H1 (cell line): ENCODE data around the gene FPR3. TPM values are rescaled to one million over a fixed set of nuclear protein-coding genes. Genes with fewer than 3 reads are reported as not detected.

Experiments
- CTCF ChIA-PET: fragments of 300-600 bp; sonication (Branson Sonifier 250); formaldehyde crosslinking; loops from one replicate; lab custom pipeline; 2021; ENCODE audit not compliant: partially characterized antibody; lab: Charles Lee
- POLR2A ChIA-PET: fragments of 300-600 bp; sonication (Branson Sonifier 250); formaldehyde crosslinking; loops from one replicate; lab custom pipeline; 2021; ENCODE audit warnings: inconsistent platforms; ENCODE audit not compliant: partially characterized antibody; lab: Charles Lee
- DNase-seq, 2 experiments: peaks; one replicate each; pipeline versions ENCODE4 v3.0.0 to v3.0.0-alpha.2; 2010 to 2022; ENCODE audit warnings: low spot score in 2 of 2, low read depth in 1 of 2, mixed read lengths in 1 of 2
- FAIRE-seq: peaks from 2 replicates; lab custom pipeline; 2011; peaks lifted over from hg19 to GRCh38; lab: Jason Lieb, UNC
- H2AFZ ChIP-seq: 2 replicates; pipeline ENCODE4 v1.8.1; 2012; ENCODE audit warnings: low read length, inconsistent platforms
- H2AK5ac ChIP-seq: 2 replicates; pipeline ENCODE4 v1.6.1; 2013; ENCODE audit warnings: low read depth, low read length
- H2BK120ac ChIP-seq: replicated peaks from 2 replicates; pipeline ENCODE3; 2013; ENCODE audit warnings: low read depth, low read length, inconsistent platforms
- H2BK12ac ChIP-seq: 2 replicates; pipeline ENCODE4 v1.6.1; 2013; ENCODE audit warnings: low read depth, low read length
- H2BK15ac ChIP-seq: 2 replicates; pipeline ENCODE4 v1.6.1; 2013; ENCODE audit warnings: low read length
- H2BK20ac ChIP-seq: 2 replicates; pipeline ENCODE4 v1.6.1; 2013; ENCODE audit warnings: low read length
- H2BK5ac ChIP-seq: 2 replicates; pipeline ENCODE4 v1.6.1; 2013; ENCODE audit warnings: low read depth, low read length
- H3K14ac ChIP-seq: 2 replicates; pipeline ENCODE4 v1.6.1; 2013; ENCODE audit warnings: inconsistent platforms; ENCODE audit not compliant: insufficient read length
- H3K18ac ChIP-seq: 2 replicates; pipeline ENCODE4 v1.6.1; 2013; ENCODE audit warnings: low read length; ENCODE audit errors: extremely low read depth
- H3K23ac ChIP-seq: 2 replicates; pipeline ENCODE4 v1.6.1; 2013; ENCODE audit warnings: inconsistent platforms; ENCODE audit not compliant: insufficient read length
- H3K23me2 ChIP-seq: 2 replicates; pipeline ENCODE4 v1.6.1; 2013; ENCODE audit warnings: low read depth, low read length
- H3K27ac ChIP-seq: 2 replicates; pipeline ENCODE4 v1.6.1; 2011; ENCODE audit warnings: low read depth, low read length, inconsistent platforms
- H3K27me3 ChIP-seq, 4 experiments: replicated peaks in 1 of 4; 1 replicate in 1 of 4; 2 replicates in 3 of 4; pipeline versions ENCODE4 v1.6.1 to v1.8.1; 2011 to 2013; ENCODE audit warnings: low read length in 3 of 4, mild to moderate bottlenecking in 3 of 4, inconsistent platforms in 2 of 4, mixed read lengths in 2 of 4, moderate library complexity in 1 of 4; ENCODE audit not compliant: control insufficient read depth in 3 of 4, insufficient read depth in 3 of 4; ENCODE audit errors: extremely low read depth in 1 of 4
- H3K36me3 ChIP-seq, 4 experiments: 2 replicates each; pipeline versions ENCODE4 v1.6.1 to v1.8.1; 2011 to 2013; ENCODE audit warnings: mild to moderate bottlenecking in 4 of 4, low read length in 3 of 4, moderate library complexity in 2 of 4, control low read depth in 1 of 4, inconsistent platforms in 1 of 4; ENCODE audit not compliant: insufficient read depth in 4 of 4, control insufficient read depth in 2 of 4
- H3K4ac ChIP-seq: replicated peaks from 2 replicates; pipeline ENCODE3; 2013; ENCODE audit warnings: low read length, low read depth, mixed read lengths, inconsistent platforms; ENCODE audit not compliant: insufficient read length
- H3K4me1 ChIP-seq, 4 experiments: replicated peaks in 1 of 4; 1 replicate in 1 of 4; 2 replicates in 3 of 4; pipeline versions ENCODE4 v1.6.1 to v1.8.1; 2011 to 2013; ENCODE audit warnings: low read length in 3 of 4, inconsistent platforms in 2 of 4, mixed read lengths in 1 of 4; ENCODE audit not compliant: insufficient read depth in 4 of 4, control insufficient read depth in 3 of 4
- H3K4me2 ChIP-seq, 2 experiments: 2 replicates each; pipeline versions ENCODE4 v1.6.1 to v1.8.1; 2011 to 2013; ENCODE audit warnings: low read depth in 2 of 2, low read length in 2 of 2, control low read depth in 1 of 2, inconsistent platforms in 1 of 2, mild to moderate bottlenecking in 1 of 2; ENCODE audit not compliant: insufficient read depth in 1 of 2
- H3K4me3 ChIP-seq, 4 experiments: fragments of 200-600, 300-600 bp in 1 of 4; sonication (generic), shearing (Covaris generic), sonication (Bioruptor Twin) in 1 of 4; 2 replicates each; pipeline versions ENCODE4 v1.5.1 to v1.8.1; 2011 to 2016; ENCODE audit warnings: low read length in 4 of 4, low read depth in 3 of 4, control low read depth in 2 of 4, inconsistent platforms in 2 of 4, mild to moderate bottlenecking in 2 of 4, mixed read lengths in 1 of 4, moderate library complexity in 1 of 4; ENCODE audit not compliant: insufficient read depth in 2 of 4; ENCODE audit errors: extremely low read depth in 1 of 4
- H3K56ac ChIP-seq: replicated peaks from 2 replicates; pipeline ENCODE3; 2013; ENCODE audit warnings: low read depth, mild to moderate bottlenecking, mixed read lengths, low read length, inconsistent platforms; ENCODE audit not compliant: insufficient read length
- H3K79me1 ChIP-seq: 2 replicates; pipeline ENCODE4 v1.6.1; 2013; ENCODE audit warnings: low read depth, low read length, control low read depth
- H3K79me2 ChIP-seq, 2 experiments: 2 replicates each; pipeline versions ENCODE4 v1.6.1 to v1.8.1; 2012 to 2013; ENCODE audit warnings: low read length in 2 of 2, mild to moderate bottlenecking in 2 of 2, inconsistent platforms in 1 of 2; ENCODE audit not compliant: insufficient read depth in 2 of 2, control insufficient read depth in 1 of 2
- H3K9ac ChIP-seq, 4 experiments: replicated peaks in 1 of 4; 1 replicate in 1 of 4; 2 replicates in 3 of 4; pipeline versions ENCODE4 v1.6.1 to v1.8.1; 2011 to 2013; ENCODE audit warnings: low read depth in 3 of 4, low read length in 3 of 4, control low read depth in 2 of 4, mild to moderate bottlenecking in 2 of 4, moderate library complexity in 2 of 4, inconsistent platforms in 1 of 4; ENCODE audit errors: extremely low read depth in 1 of 4
- H3K9me3 ChIP-seq, 2 experiments: 2 replicates each; pipeline versions ENCODE4 v1.6.1 to v1.8.1; 2012 to 2013; ENCODE audit warnings: mild to moderate bottlenecking in 2 of 2, moderate library complexity in 2 of 2, control low read depth in 1 of 2, inconsistent platforms in 1 of 2, low read depth in 1 of 2, low read length in 1 of 2, mixed read lengths in 1 of 2; ENCODE audit not compliant: insufficient read depth in 2 of 2
- H4K20me1 ChIP-seq, 2 experiments: replicated peaks in 1 of 2; 2 replicates each; pipeline versions ENCODE3 to v1.8.1; 2011 to 2013; ENCODE audit warnings: inconsistent platforms in 2 of 2, low read length in 2 of 2, mild to moderate bottlenecking in 1 of 2; ENCODE audit not compliant: insufficient read depth in 2 of 2, control insufficient read depth in 1 of 2
- H4K5ac ChIP-seq: 2 replicates; pipeline ENCODE4 v1.6.1; 2013; ENCODE audit warnings: low read length, low read depth, mixed read lengths, inconsistent platforms; ENCODE audit not compliant: insufficient read length
- H4K8ac ChIP-seq: 2 replicates; pipeline ENCODE4 v1.8.0; 2013; ENCODE audit warnings: mild to moderate bottlenecking, moderate library complexity, low read length, inconsistent platforms; ENCODE audit not compliant: insufficient read depth; ENCODE audit errors: extremely low read depth
- H4K91ac ChIP-seq: replicated peaks from 2 replicates; pipeline ENCODE3; 2013; ENCODE audit warnings: low read length, mixed read lengths, inconsistent platforms; ENCODE audit not compliant: insufficient read length
- BRCA1 ChIP-seq: IDR thresholded peaks from 2 replicates; pipeline ENCODE4 v1.6.1; 2012; ENCODE audit warnings: low read depth, low read length, improper control_type of control experiment
- ZNF274 ChIP-seq: IDR thresholded peaks from 2 replicates; pipeline ENCODE4 v1.7.0; 2012; ENCODE audit warnings: low read length, borderline replicate concordance; ENCODE audit errors: extremely low read depth
- WGBS, 2 experiments: shearing (Covaris generic) in 1 of 2; methylation state at CpG; one replicate each; pipeline versions ENCODE4 v1.1.6 to v1.1.7; 2013 to 2015; ENCODE audit warnings: low lambda C conversion rate in 2 of 2, mixed read lengths in 2 of 2, inconsistent platforms in 1 of 2, low coverage in 1 of 2, missing lambda C conversion rate in 1 of 2; ENCODE audit not compliant: insufficient replicate concordance in 2 of 2, insufficient coverage in 1 of 2, insufficient read length in 1 of 2; ENCODE audit errors: extremely low coverage in 1 of 2, missing lambda C conversion rate in 1 of 2; 5-methylcytosine and 5-hydroxymethylcytosine counted together
- polyA plus RNA-seq, 7 experiments: library from polyadenylated mRNA; depleted of rRNA in 3 of 7; stranded (reverse) in 5 of 7; unstranded in 2 of 7; fragments of >200 nt in 5 of 7; fragments of 200-250 nt in 2 of 7; gene quantifications; 1 replicate in 5 of 7; 2 replicates in 1 of 7; 4 replicates in 1 of 7; pipeline versions ENCODE4 v1.2.1 to v1.2.3, GENCODE V29; 2011 to 2013; ENCODE audit warnings: missing spikeins in 2 of 7, mixed read lengths in 2 of 7
- total RNA-seq: library from RNA; stranded (reverse); fragmentation: NEBNext Ultra II Directional; extraction: Animal tissue kit (Norgen Biotek cat#: 25700); gene quantifications from 2 replicates; pipeline ENCODE4 v1.2.1, GENCODE V29; 2021

The FPR3 gene
- total and polyA plus RNA-seq, 2 of the 8 experiments (the other 6 are each of a cell fraction or from before 2014, with no cell fraction given), result not detected

GRCh38 chr19:51861870-51862622 lies 67.1 kb downstream of the FPR3 start:
- TF ChIP-seq BRCA1 (no peak), ZNF274 (peak; percentile 96)
- Histone ChIP-seq H2BK15ac (no peak overlapping the region), H3K4me2 (no peak overlapping the region), H4K8ac (no peak overlapping the region), H2BK12ac (no peak overlapping the region), H3K4ac (no peak overlapping the region), H3K9me3 (peaks cover 81 to 91% of the 10 kb centered on the region in 2 experiments), H3K56ac (no peak overlapping the region), H2AFZ (no peak overlapping the region), H3K4me1 (no peaks in the 10 kb centered on the region), H3K79me2 (no peaks in the 10 kb centered on the region), H3K4me3 (no peak overlapping the region; a peak in 1 of 8 replicates), H3K18ac (no peak overlapping the region), H2BK5ac (no peak overlapping the region), H3K27me3 (no peaks in the 10 kb centered on the region), H3K36me3 (peaks cover 0 to 83% (median 46%) of the 10 kb centered on the region in 4 experiments; a peak in 6 of 8 replicates), H3K27ac (no peak overlapping the region), H3K23ac (no peak overlapping the region), H3K79me1 (no peaks in the 10 kb centered on the region), H2BK20ac (no peak overlapping the region), H2AK5ac (no peak overlapping the region), H4K5ac (no peak overlapping the region), H3K9ac (no peak overlapping the region), H4K20me1 (no peaks in the 10 kb centered on the region), H3K23me2 (no peaks in the 10 kb centered on the region), H2BK120ac (no peak overlapping the region), H4K91ac (no peak overlapping the region), H3K14ac (no peak overlapping the region)
- DNase-seq (no peak), FAIRE-seq (no peak)
- CTCF ChIA-PET, result no interaction called here
- POLR2A ChIA-PET, result interaction anchor here (0.9 to 3.8 kb wide), 5 partner anchors 10 to 168 kb away, joined by 3 to 23 read pairs (median 6); no protein-coding TSS in a partner anchor
- WGBS, 2 experiments, result 84% methylated on average over 2 of the region's 2 CpGs; no CpG with 5 or more reads in 1 of the 2 experiments
